OCI-LY7 (cell line): ENCODE data around the gene TRIP13.

ENCODE experiments used
- CTCF ChIP-seq: fragments of 200-600 bp; sonication (generic); conservative IDR thresholded peaks from 2 replicates; pipeline ENCODE4 v1.5.1; 2014; ENCODE audit warnings: mild to moderate bottlenecking, antibody characterized with exemption, low read length, moderate library complexity, mixed read lengths
- EZH2phosphoT487 ChIP-seq: fragments of 200-600 bp; sonication (generic); IDR thresholded peaks from 2 replicates; pipeline ENCODE4 v1.6.1; 2018; ENCODE audit warnings: low read depth, borderline replicate concordance, mild to moderate bottlenecking, mixed run types, antibody characterized with exemption, low read length, moderate library complexity, mixed read lengths

DNA sequence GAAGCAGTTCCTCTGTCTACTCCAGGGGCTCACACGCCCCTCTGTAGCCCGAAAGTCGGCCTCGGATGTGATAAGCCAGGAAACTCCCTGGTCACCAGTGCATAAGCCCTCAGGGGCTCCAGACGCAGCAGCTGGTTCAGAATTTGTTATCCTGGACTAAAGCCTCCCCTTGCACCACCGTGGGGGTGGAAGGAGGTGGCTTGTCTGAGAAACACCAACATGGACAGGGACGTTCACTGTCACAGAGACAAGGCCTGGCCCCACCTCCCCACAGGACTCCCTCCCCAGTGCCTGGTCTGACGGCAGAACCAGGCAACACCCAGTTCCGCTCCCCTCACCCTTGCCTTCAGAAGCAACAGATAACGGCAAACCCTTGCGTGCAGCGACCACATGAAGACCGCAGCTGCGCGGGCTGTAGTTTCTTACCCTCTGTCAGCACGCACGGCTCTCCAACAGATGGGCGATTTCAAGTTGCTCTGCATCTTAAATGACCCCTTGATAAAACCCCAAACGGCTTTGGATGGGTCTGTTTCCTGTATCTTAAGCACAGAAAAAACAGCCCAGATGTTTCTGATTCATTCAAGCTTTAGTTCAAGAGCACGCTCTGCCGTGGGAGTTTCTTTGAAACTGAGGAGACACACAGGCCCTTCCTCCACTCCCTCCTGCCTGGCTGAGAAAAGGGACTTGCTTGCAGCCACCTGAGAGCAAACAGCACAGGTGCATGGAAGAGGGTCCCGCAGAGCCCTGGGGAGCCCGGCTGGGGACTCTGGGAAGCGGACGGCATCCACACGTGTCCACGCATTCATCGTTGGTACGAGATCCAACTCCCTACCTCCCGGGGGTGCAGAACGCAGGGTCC is 71.2 kb downstream of the TRIP13 start:
- TF ChIP-seq CTCF (no peak), EZH2phosphoT487 (no peak)
